Keratinocyte (primary cell): Measurements from ENCODE around the gene FA2H.

ENCODE experiments used
- CTCF ChIP-seq, 3 experiments: IDR thresholded peaks in 1 of 3; conservative IDR thresholded peaks in 1 of 3; optimal IDR thresholded peaks in 1 of 3; 2 replicates in 2 of 3; 3 replicates in 1 of 3; pipeline versions ENCODE3 to v1.5.1; 2011; ENCODE audit warnings: low read length in 3 of 3, mild to moderate bottlenecking in 3 of 3, moderate library complexity in 2 of 3, control low read depth in 1 of 3, inconsistent platforms in 1 of 3; ENCODE audit not compliant: insufficient read depth in 2 of 3; ENCODE audit errors: extremely low read depth in 1 of 3
- EZH2 ChIP-seq: IDR thresholded peaks from one replicate; pipeline ENCODE4 v1.6.1; 2012; ENCODE audit warnings: inconsistent platforms, mild to moderate bottlenecking, low read length, moderate library complexity

- no peak for TF ChIP-seq CTCF (optimal IDR thresholded peaks at IDR 0.05 in 1 of 3, IDR thresholded peaks at IDR 0.05 in 1 of 3, conservative IDR thresholded peaks at IDR 0.05 in 1 of 3; ENCODE audit: extremely low read depth in 1 of 3, insufficient read depth in 2 of 3, low read length in 3 of 3)
- TF ChIP-seq EZH2, result no peak
Observed at GRCh38 chr16:74757349-74757748, 17.3 kb downstream of the FA2H start.
